GM18526 (cell line): ENCODE results near the gene BBS1.

Source experiments
- POLR2A ChIP-seq: IDR thresholded peaks from 3 replicates; pipeline ENCODE4 v1.6.1; 2011; ENCODE audit not compliant: insufficient read length; ENCODE audit errors: extremely low read depth

BBS1 gene

GRCh38 chr11:66510271-66510989, at the start of gene BBS1:
Gene BBS1 (plus strand): TSS chr11:66510635. CDS start chr11:66510660, 25 bp downstream.
- peak; percentile 49 for TF ChIP-seq POLR2A

GRCh38 chr11:66462010-66462409, 48.4 kb upstream of the BBS1 start:
- no peak for TF ChIP-seq POLR2A

- TF ChIP-seq POLR2A = no peak
Observed at GRCh38 chr11:66462911-66463310, 47.5 kb upstream of the BBS1 start.

GRCh38 chr11:66464916-66465315, 45.5 kb upstream of the BBS1 start:
- TF ChIP-seq POLR2A = no peak

GRCh38 chr11:66465373-66466224, 44.8 kb upstream of the BBS1 start:
- no peak for TF ChIP-seq POLR2A

GRCh38 chr11:66466225-66467033, 44.0 kb upstream of the BBS1 start, which contains the start of gene PELI3:
Gene PELI3 (plus strand): TSS chr11:66466905. CDS start chr11:66468129, 1,224 bp downstream.
- TF ChIP-seq POLR2A = no peak

GRCh38 chr11:66467034-66467659, 43.3 kb upstream of the BBS1 start:
- no peak for TF ChIP-seq POLR2A

GRCh38 chr11:66467756-66468155, 42.7 kb upstream of the BBS1 start:
- TF ChIP-seq POLR2A = no peak

- no peak for TF ChIP-seq POLR2A
Observed at GRCh38 chr11:66468691-66469090, 41.7 kb upstream of the BBS1 start.

GRCh38 chr11:66469441-66469840, 41.0 kb upstream of the BBS1 start:
- no peak for TF ChIP-seq POLR2A

- TF ChIP-seq POLR2A = no peak
Observed at GRCh38 chr11:66470015-66470414, 40.4 kb upstream of the BBS1 start.

- no peak for TF ChIP-seq POLR2A
Observed at GRCh38 chr11:66471142-66471541, 39.3 kb upstream of the BBS1 start.

GRCh38 chr11:66472054-66472453, 38.4 kb upstream of the BBS1 start:
- no peak for TF ChIP-seq POLR2A

GRCh38 chr11:66473167-66473566, 37.3 kb upstream of the BBS1 start:
- TF ChIP-seq POLR2A = no peak

- TF ChIP-seq POLR2A = no peak
Observed at GRCh38 chr11:66473608-66474515, 36.6 kb upstream of the BBS1 start.
